ENCODE data around the gene MINPP1. TPM values are rescaled to one million over a fixed set of nuclear protein-coding genes. Genes with fewer than 3 reads are reported as not detected.
"Not testable (repeated sequence)": the region's sequence is repeated elsewhere in the genome, so short reads cannot be mapped to it uniquely, and the experiment has no call there.

The MINPP1 gene
- total and polyA plus RNA-seq, 2 of the 13 experiments (the other 11 are each of a cell fraction or from before 2014, with no cell fraction given), result 19.2 to 53.7 TPM

DNA sequence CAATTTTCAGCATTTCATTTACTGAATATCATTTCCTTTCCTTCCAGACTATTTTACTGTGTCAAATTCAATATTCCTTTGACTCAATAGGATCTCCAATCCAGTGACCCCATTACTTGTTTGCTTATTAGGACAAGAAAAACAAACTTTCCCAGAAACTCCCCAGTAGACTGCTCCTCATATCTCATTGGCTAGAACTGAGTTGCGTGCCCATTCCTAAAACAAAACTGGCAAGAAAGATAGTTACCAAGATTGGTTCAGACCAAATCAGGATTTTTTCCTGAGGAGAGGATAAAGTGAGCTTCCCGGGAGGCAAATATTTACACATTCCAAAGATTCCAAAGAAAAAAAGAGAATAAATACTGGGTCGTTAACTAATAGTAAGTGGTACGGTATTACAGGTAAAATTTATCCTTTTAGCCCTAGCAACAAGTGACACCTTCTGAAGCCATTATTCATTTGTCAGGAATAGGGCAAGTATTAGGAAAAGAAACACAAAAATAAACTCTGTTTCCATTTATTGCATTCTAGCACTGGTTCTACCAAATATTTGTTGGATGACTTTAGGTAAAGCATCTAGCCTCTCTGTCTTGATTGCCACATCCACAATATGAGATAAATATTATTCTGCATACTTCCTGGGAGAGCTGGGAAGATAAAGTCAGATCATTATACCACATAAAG lies 6.4 kb upstream of the MINPP1 start:
- H4K20me1 ChIP-seq (ENCODE audit: insufficient read depth, low read length); H3K79me2 ChIP-seq (ENCODE audit: insufficient read depth, low read length); H2AFZ ChIP-seq (ENCODE audit: low read length); H3K4me3 ChIP-seq (replicated peaks in 1 of 3; ENCODE audit: insufficient read depth in 1 of 3, low read depth in 2 of 3, low read length in 3 of 3); POLR2A ChIA-PET; H3K27ac ChIP-seq (ENCODE audit: extremely low read length, insufficient read depth, low read length); intact Hi-C loops (cut with micrococcal nuclease; ENCODE audit: unreplicated experiment); H3K9me3 ChIP-seq (ENCODE audit: low read length); CTCF ChIA-PET (ENCODE audit: low intra/inter-chr PET ratio, low total read pairs); in situ Hi-C loops (cut with HindIII; ENCODE audit: extremely low pct_ligation_motif_present, low pct_unique_long_range_greater_than_20kb); H3K36me3 ChIP-seq (replicated peaks in 1 of 2; ENCODE audit: control insufficient read depth in 1 of 2, insufficient read depth in 2 of 2, low read length in 2 of 2); FAIRE-seq; H3K27me3 ChIP-seq (ENCODE audit: control insufficient read depth in 1 of 2, insufficient read depth in 2 of 2, low read length in 2 of 2); H3K9ac ChIP-seq (ENCODE audit: insufficient read depth, low read depth, low read length); BruUV-seq (replicated peaks); TF ChIP-seq CREM (CRISPR knock-in tag; IDR thresholded peaks at IDR 0.05): not testable (repeated sequence)
- Histone ChIP-seq H3K4me1 (ENCODE audit: insufficient read depth, low read length) (peaks cover 55% of the 10 kb centered on the region), H3K4me2 (ENCODE audit: low read depth, low read length) (peak overlapping the region; percentile 6; the same call in 1 of the 2 replicates)
- 0% methylated on average over 2 of the region's 4 CpGs for WGBS (ENCODE audit: low lambda C conversion rate)
- ATAC-seq, result peak; percentile 66
- TF ChIP-seq RFX5 (IDR thresholded peaks at IDR 0.05; ENCODE audit: low read depth, low read length), result peak; percentile 88
- TF ChIP-seq CREB1 (IDR thresholded peaks at IDR 0.05), result peak; percentile 45; the same call in 1 of the 2 replicates
- TF ChIP-seq CREB1 (CRISPR knock-in tag; IDR thresholded peaks at IDR 0.05), result peak; percentile 76
- peak; percentile 36; the same call in 1 of the 2 replicates for TF ChIP-seq NFYC (CRISPR knock-in tag; IDR thresholded peaks at IDR 0.05)
- TF ChIP-seq CREM (IDR thresholded peaks at IDR 0.05), result peak; percentile 29; the same call in 1 of the 2 replicates
- peak; percentile 98 for TF ChIP-seq RFXAP (CRISPR knock-in tag; IDR thresholded peaks at IDR 0.05; ENCODE audit: borderline replicate concordance)
- TF ChIP-seq RFXANK (CRISPR knock-in tag; IDR thresholded peaks at IDR 0.05), result peak; percentile 99
- DNase-seq (ENCODE audit: low spot score), result peak; percentile 39

DNA sequence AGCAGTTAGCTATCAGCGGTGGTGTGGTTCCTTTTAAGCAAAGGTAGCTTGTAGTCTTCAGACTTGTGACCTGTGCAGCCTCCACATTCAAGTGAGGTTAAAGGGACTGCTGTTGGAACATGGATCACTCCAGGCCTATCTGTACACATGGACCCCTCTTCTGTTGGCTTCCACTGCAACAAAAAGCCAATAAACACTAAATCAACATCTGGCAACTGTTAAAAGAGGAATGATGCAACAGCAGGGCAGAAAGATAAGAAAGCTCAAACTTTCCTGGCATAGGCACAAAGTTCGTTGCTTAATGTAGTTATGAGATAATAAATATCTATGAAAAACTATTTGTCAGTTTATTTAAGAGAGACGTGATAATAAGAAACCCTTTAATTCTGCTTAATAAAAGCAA lies 4.0 kb upstream of the MINPP1 start:
- H3K4me2 ChIP-seq (ENCODE audit: low read depth, low read length), result peak overlapping the region; percentile 77
- under 1% methylated on average over 3 of the region's 3 CpGs for WGBS (ENCODE audit: low lambda C conversion rate)
- ChIA-PET POLR2A (interaction anchor here (0.9 to 1.5 kb wide), 2 partner anchors 19 to 119 kb away, joined by 4 read pairs; no protein-coding TSS in a partner anchor), CTCF (ENCODE audit: low intra/inter-chr PET ratio, low total read pairs) (no interaction called here)
- H3K36me3 ChIP-seq (replicated peaks in 1 of 2; ENCODE audit: control insufficient read depth in 1 of 2, insufficient read depth in 2 of 2, low read length in 2 of 2), result no peaks in the 10 kb centered on the region
- peaks cover 11% of the 10 kb centered on the region for H3K79me2 ChIP-seq (ENCODE audit: insufficient read depth, low read length)
- H3K4me1 ChIP-seq (ENCODE audit: insufficient read depth, low read length), result peaks cover 59% of the 10 kb centered on the region
- BruUV-seq (replicated peaks), result no TSS peak
- intact Hi-C loops (cut with micrococcal nuclease; ENCODE audit: unreplicated experiment) (no loop called here), in situ Hi-C loops (cut with HindIII; ENCODE audit: extremely low pct_ligation_motif_present, low pct_unique_long_range_greater_than_20kb) (no loop called here)
- H2AFZ ChIP-seq (ENCODE audit: low read length), result peak overlapping the region; percentile 48
- FAIRE-seq (peak; percentile 67), ATAC-seq (peak; percentile 72), DNase-seq (ENCODE audit: low spot score) (peak; percentile 95)
- no peaks in the 10 kb centered on the region for H4K20me1 ChIP-seq (ENCODE audit: insufficient read depth, low read length)
- no peaks in the 10 kb centered on the region; a peak in 1 of 5 replicates for H3K27me3 ChIP-seq (ENCODE audit: control insufficient read depth in 1 of 2, insufficient read depth in 2 of 2, low read length in 2 of 2)
- H3K27ac ChIP-seq (ENCODE audit: extremely low read length, insufficient read depth, low read length), result peak overlapping the region; percentile 93
- peak overlapping the region; percentile 72 for H3K9ac ChIP-seq (ENCODE audit: insufficient read depth, low read depth, low read length)
- H3K4me3 ChIP-seq (replicated peaks in 1 of 3; ENCODE audit: insufficient read depth in 1 of 3, low read depth in 2 of 3, low read length in 3 of 3), result peak overlapping the region; percentile 11 to 26 (median 25); a peak in 2 of 6 replicates
- H3K9me3 ChIP-seq (ENCODE audit: low read length), result no peaks in the 10 kb centered on the region
- TF ChIP-seq, protein P1, sequence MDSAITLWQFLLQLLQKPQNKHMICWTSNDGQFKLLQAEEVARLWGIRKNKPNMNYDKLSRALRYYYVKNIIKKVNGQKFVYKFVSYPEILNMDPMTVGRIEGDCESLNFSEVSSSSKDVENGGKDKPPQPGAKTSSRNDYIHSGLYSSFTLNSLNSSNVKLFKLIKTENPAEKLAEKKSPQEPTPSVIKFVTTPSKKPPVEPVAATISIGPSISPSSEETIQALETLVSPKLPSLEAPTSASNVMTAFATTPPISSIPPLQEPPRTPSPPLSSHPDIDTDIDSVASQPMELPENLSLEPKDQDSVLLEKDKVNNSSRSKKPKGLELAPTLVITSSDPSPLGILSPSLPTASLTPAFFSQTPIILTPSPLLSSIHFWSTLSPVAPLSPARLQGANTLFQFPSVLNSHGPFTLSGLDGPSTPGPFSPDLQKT (CRISPR knock-in tag; IDR thresholded peaks at IDR 0.05; ENCODE audit: borderline replicate concordance), result no peak
- TF ChIP-seq, protein P2, sequence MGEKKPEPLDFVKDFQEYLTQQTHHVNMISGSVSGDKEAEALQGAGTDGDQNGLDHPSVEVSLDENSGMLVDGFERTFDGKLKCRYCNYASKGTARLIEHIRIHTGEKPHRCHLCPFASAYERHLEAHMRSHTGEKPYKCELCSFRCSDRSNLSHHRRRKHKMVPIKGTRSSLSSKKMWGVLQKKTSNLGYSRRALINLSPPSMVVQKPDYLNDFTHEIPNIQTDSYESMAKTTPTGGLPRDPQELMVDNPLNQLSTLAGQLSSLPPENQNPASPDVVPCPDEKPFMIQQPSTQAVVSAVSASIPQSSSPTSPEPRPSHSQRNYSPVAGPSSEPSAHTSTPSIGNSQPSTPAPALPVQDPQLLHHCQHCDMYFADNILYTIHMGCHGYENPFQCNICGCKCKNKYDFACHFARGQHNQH (CRISPR knock-in tag; IDR thresholded peaks at IDR 0.05), result peak; percentile 86
- TF ChIP-seq ZBTB20 (CRISPR knock-in tag; IDR thresholded peaks at IDR 0.05; ENCODE audit: borderline replicate concordance, low read depth), result peak; percentile 95; the same call in 1 of the 2 replicates
- TF ChIP-seq ELF3 (CRISPR knock-in tag; IDR thresholded peaks at IDR 0.05), result peak; percentile 86
- peak; percentile 86 for TF ChIP-seq NR2F6 (IDR thresholded peaks at IDR 0.05)
- TF ChIP-seq NR2F6 (CRISPR knock-in tag; IDR thresholded peaks at IDR 0.05), result peak; percentile 88
- TF ChIP-seq ZNF10 (CRISPR knock-in tag; IDR thresholded peaks at IDR 0.05; ENCODE audit: borderline replicate concordance, low read depth), result no peak
- peak; percentile 40; the same call in 1 of the 2 replicates for TF ChIP-seq ZNF607 (CRISPR knock-in tag; IDR thresholded peaks at IDR 0.05; ENCODE audit: borderline replicate concordance)
- no peak; the same call in 1 of the 2 replicates for TF ChIP-seq ZNF564 (CRISPR knock-in tag; IDR thresholded peaks at IDR 0.05)
- TF ChIP-seq NCOA1 (CRISPR knock-in tag; IDR thresholded peaks at IDR 0.05), result 0 out of 2 replicates have a peak, but pooled peaks have one; percentile 41
- no peak for TF ChIP-seq ZNF446 (CRISPR knock-in tag; IDR thresholded peaks at IDR 0.05)

Data from HepG2 (cell line).